ENCODE results near the gene SPAG17.

SPAG17 gene

GRCh38 chr1:117932576-117932975 lies 252.5 kb downstream of the SPAG17 start:
- no peak overlapping the region for H3K27ac ChIP-seq (ENCODE audit: poor library complexity, severe bottlenecking)
- ATAC-seq (ENCODE audit: low read depth): no peak
- no peak for TF ChIP-seq CTCF (IDR thresholded peaks at IDR 0.05; ENCODE audit: poor library complexity, severe bottlenecking)
- H3K4me3 ChIP-seq (ENCODE audit: severe bottlenecking): no peak overlapping the region
- no peaks in the 10 kb centered on the region for H3K9me3 ChIP-seq (ENCODE audit: severe bottlenecking)
- no peaks in the 10 kb centered on the region for H3K27me3 ChIP-seq (ENCODE audit: insufficient read depth, poor library complexity, severe bottlenecking)
- peaks cover 20% of the 10 kb centered on the region for H3K4me1 ChIP-seq (ENCODE audit: insufficient read depth, poor library complexity, severe bottlenecking)
- peaks cover 45% of the 10 kb centered on the region for H3K36me3 ChIP-seq (ENCODE audit: low read depth)
- DNase-seq (ENCODE audit: low spot score): no peak

- no peak for TF ChIP-seq CTCF (IDR thresholded peaks at IDR 0.05; ENCODE audit: poor library complexity, severe bottlenecking)
- no peaks in the 10 kb centered on the region for H3K9me3 ChIP-seq (ENCODE audit: severe bottlenecking)
- ATAC-seq (ENCODE audit: low read depth) (no peak), DNase-seq (ENCODE audit: low spot score) (no peak)
- H3K27ac ChIP-seq (ENCODE audit: poor library complexity, severe bottlenecking): peak overlapping the region; percentile 51
- H3K4me1 ChIP-seq (ENCODE audit: insufficient read depth, poor library complexity, severe bottlenecking): peaks cover 21% of the 10 kb centered on the region
- H3K27me3 ChIP-seq (ENCODE audit: insufficient read depth, poor library complexity, severe bottlenecking): no peaks in the 10 kb centered on the region
- peak overlapping the region; percentile 70 for H3K4me3 ChIP-seq (ENCODE audit: severe bottlenecking)
- H3K36me3 ChIP-seq (ENCODE audit: low read depth): peaks cover 25% of the 10 kb centered on the region
These were observed 254.5 kb downstream of the SPAG17 start for GRCh38 chr1:117930484-117930883.

GRCh38 chr1:117930173-117930447 lies 254.9 kb downstream of the SPAG17 start:
- H3K4me1 ChIP-seq (ENCODE audit: insufficient read depth, poor library complexity, severe bottlenecking): peaks cover 21% of the 10 kb centered on the region
- peak overlapping the region; percentile 51 for H3K27ac ChIP-seq (ENCODE audit: poor library complexity, severe bottlenecking)
- no peak for TF ChIP-seq CTCF (IDR thresholded peaks at IDR 0.05; ENCODE audit: poor library complexity, severe bottlenecking)
- no peak for ATAC-seq (ENCODE audit: low read depth)
- DNase-seq (ENCODE audit: low spot score): no peak
- no peaks in the 10 kb centered on the region for H3K9me3 ChIP-seq (ENCODE audit: severe bottlenecking)
- peaks cover 21% of the 10 kb centered on the region for H3K36me3 ChIP-seq (ENCODE audit: low read depth)
- H3K4me3 ChIP-seq (ENCODE audit: severe bottlenecking): peak overlapping the region; percentile 70
- no peaks in the 10 kb centered on the region for H3K27me3 ChIP-seq (ENCODE audit: insufficient read depth, poor library complexity, severe bottlenecking)

GRCh38 chr1:117929343-117930172 lies 255.5 kb downstream of the SPAG17 start, which contains the start of the genes GDAP2 and WDR3:
Gene GDAP2, minus strand, starts transcription at chr1:117929621. Its CDS starts 9,264 bp downstream, at chr1:117920357.
Gene WDR3, plus strand, starts transcription at chr1:117929739. Its CDS starts 3,581 bp downstream, at chr1:117933320.
- Histone ChIP-seq H3K4me1 (ENCODE audit: insufficient read depth, poor library complexity, severe bottlenecking) (peaks cover 21% of the 10 kb centered on the region), H3K36me3 (ENCODE audit: low read depth) (peaks cover 15% of the 10 kb centered on the region), H3K27ac (ENCODE audit: poor library complexity, severe bottlenecking) (peak within 1 kb of the TSS; percentile 51), H3K9me3 (ENCODE audit: severe bottlenecking) (no peaks in the 10 kb centered on the region), H3K27me3 (ENCODE audit: insufficient read depth, poor library complexity, severe bottlenecking) (no peaks in the 10 kb centered on the region), H3K4me3 (ENCODE audit: severe bottlenecking) (peak within 1 kb of the TSS; percentile 70)
- ATAC-seq (ENCODE audit: low read depth): peak; percentile 94
- no peak for TF ChIP-seq CTCF (IDR thresholded peaks at IDR 0.05; ENCODE audit: poor library complexity, severe bottlenecking)
- peak; percentile 97 for DNase-seq (ENCODE audit: low spot score)

DNA sequence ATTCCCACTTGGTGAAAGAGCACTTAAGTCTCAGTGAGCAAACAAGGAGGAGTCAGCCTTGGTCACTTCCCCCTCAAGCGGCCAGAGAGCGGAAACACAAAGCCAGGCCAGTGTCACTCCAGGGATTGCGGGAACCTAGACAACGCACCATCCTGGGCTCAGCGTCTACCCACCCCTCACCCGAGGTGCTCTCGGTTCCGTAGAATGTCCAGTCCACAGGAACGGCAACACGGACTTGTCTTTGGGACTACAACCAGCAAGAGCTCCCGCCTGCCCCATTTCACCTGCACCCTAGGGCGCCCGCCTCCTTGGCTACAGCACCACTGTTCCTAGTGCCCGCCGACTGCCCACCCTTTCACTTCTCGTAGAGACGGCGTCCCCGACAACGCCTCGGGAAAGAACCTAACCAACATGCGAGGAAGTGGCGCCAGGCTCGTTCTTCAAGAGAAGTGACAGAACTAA lies 256.1 kb downstream of the SPAG17 start:
- ATAC-seq (ENCODE audit: low read depth) (peak; percentile 55), DNase-seq (ENCODE audit: low spot score) (peak; percentile 57)
- TF ChIP-seq CTCF (IDR thresholded peaks at IDR 0.05; ENCODE audit: poor library complexity, severe bottlenecking): peak; percentile 36
- H3K36me3 ChIP-seq (ENCODE audit: low read depth): peaks cover 9% of the 10 kb centered on the region
- H3K9me3 ChIP-seq (ENCODE audit: severe bottlenecking): no peaks in the 10 kb centered on the region
- H3K27me3 ChIP-seq (ENCODE audit: insufficient read depth, poor library complexity, severe bottlenecking): no peaks in the 10 kb centered on the region
- peak overlapping the region; percentile 51 for H3K27ac ChIP-seq (ENCODE audit: poor library complexity, severe bottlenecking)
- peaks cover 21% of the 10 kb centered on the region for H3K4me1 ChIP-seq (ENCODE audit: insufficient read depth, poor library complexity, severe bottlenecking)
- H3K4me3 ChIP-seq (ENCODE audit: severe bottlenecking): peak overlapping the region; percentile 70
